CD14-positive monocyte (primary cell): ENCODE measurements around the gene CNST. TPM values are rescaled to one million over a fixed set of nuclear protein-coding genes. Genes with fewer than 3 reads are reported as not detected.
"Not testable (repeated sequence)": the region's sequence is repeated elsewhere in the genome, so short reads cannot be mapped to it uniquely, and the experiment has no call there.

ENCODE experiments used
- DNase-seq, 3 donors: peaks; one replicate each; pipeline ENCODE4 v3.0.0-alpha.2; 2011 to 2022
- H2AFZ ChIP-seq: 2 replicates; pipeline ENCODE4 v1.6.0; 2012; ENCODE audit warnings: mild to moderate bottlenecking, low read depth, low read length, inconsistent platforms; ENCODE audit not compliant: insufficient read depth, poor library complexity, severe bottlenecking
- H3K27ac ChIP-seq, 2 donors: 1 replicate in 1 of 2; 2 replicates in 1 of 2; pipeline ENCODE4 v1.5.1; 2012 to 2013; ENCODE audit warnings: low read length in 2 of 2, control low read depth in 1 of 2, inconsistent platforms in 1 of 2, low read depth in 1 of 2, mild to moderate bottlenecking in 1 of 2
- H3K27me3 ChIP-seq, 2 donors: one replicate each; pipeline versions ENCODE4 v1.6.0 to v1.6.1; 2011 to 2013; ENCODE audit warnings: low read length in 2 of 2; ENCODE audit not compliant: control insufficient read depth in 2 of 2, insufficient read depth in 2 of 2
- H3K36me3 ChIP-seq, 2 donors: replicated peaks in 1 of 2; 1 replicate in 1 of 2; 2 replicates in 1 of 2; pipeline versions ENCODE4 v1.5.1 to v1.6.1; 2012 to 2013; ENCODE audit warnings: low read length in 2 of 2, control low read depth in 1 of 2, inconsistent platforms in 1 of 2, mild to moderate bottlenecking in 1 of 2; ENCODE audit not compliant: insufficient read depth in 2 of 2, control insufficient read depth in 1 of 2
- H3K4me1 ChIP-seq, 2 donors: 1 replicate in 1 of 2; 2 replicates in 1 of 2; pipeline versions ENCODE4 v1.5.1 to v1.6.1; 2012 to 2013; ENCODE audit warnings: low read length in 2 of 2, control low read depth in 1 of 2, inconsistent platforms in 1 of 2, mild to moderate bottlenecking in 1 of 2, moderate library complexity in 1 of 2; ENCODE audit not compliant: insufficient read depth in 2 of 2, control insufficient read depth in 1 of 2
- H3K4me2 ChIP-seq: replicated peaks from 2 replicates; pipeline ENCODE3; 2012; ENCODE audit warnings: low read length, moderate library complexity, mild to moderate bottlenecking; ENCODE audit not compliant: poor library complexity, severe bottlenecking; ENCODE audit errors: extremely low read depth
- H3K4me3 ChIP-seq, 3 experiments: fragments of 200-600 bp in 1 of 3; sonication (generic) in 1 of 3; replicated peaks in 1 of 3; 1 replicate in 2 of 3; 2 replicates in 1 of 3; pipeline ENCODE4 v1.5.1; 2011 to 2013; ENCODE audit warnings: low read length in 3 of 3, mild to moderate bottlenecking in 3 of 3, control low read depth in 2 of 3, low read depth in 2 of 3, inconsistent platforms in 1 of 3, moderate library complexity in 1 of 3
- H3K79me2 ChIP-seq: 2 replicates; pipeline ENCODE4 v1.6.0; 2012; ENCODE audit warnings: mild to moderate bottlenecking, control low read depth, inconsistent platforms, low read length, moderate library complexity; ENCODE audit not compliant: insufficient read depth
- H3K9ac ChIP-seq: 2 replicates; pipeline ENCODE4 v1.6.0; 2017; ENCODE audit warnings: low read length, mild to moderate bottlenecking; ENCODE audit not compliant: insufficient read depth, poor library complexity, severe bottlenecking
- H3K9me3 ChIP-seq, 2 donors: replicated peaks in 1 of 2; 1 replicate in 1 of 2; 2 replicates in 1 of 2; pipeline versions ENCODE4 v1.5.1 to v1.6.1; 2012 to 2013; ENCODE audit warnings: low read length in 2 of 2, control low read depth in 1 of 2; ENCODE audit not compliant: control insufficient read depth in 1 of 2, insufficient read depth in 1 of 2
- H4K20me1 ChIP-seq: 2 replicates; pipeline ENCODE4 v1.6.0; 2012; ENCODE audit warnings: mild to moderate bottlenecking, low read length, control low read depth, moderate library complexity; ENCODE audit not compliant: insufficient read depth
- H3K27ac Mint-ChIP-seq, 7 donors: one replicate each; pipeline ENCODE4 v1.8.0; 2020; ENCODE audit warnings: mild to moderate bottlenecking in 7 of 7, mixed read lengths in 7 of 7, moderate library complexity in 6 of 7, inconsistent platforms in 2 of 7
- H3K27me3 Mint-ChIP-seq, 3 donors: one replicate each; pipeline ENCODE4 v1.8.0; 2021 to 2022; ENCODE audit warnings: low read depth in 3 of 3, mild to moderate bottlenecking in 3 of 3, mixed read lengths in 3 of 3, moderate library complexity in 3 of 3, inconsistent platforms in 1 of 3
- H3K36me3 Mint-ChIP-seq, 2 donors: one replicate each; pipeline ENCODE4 v1.8.0; 2020; ENCODE audit warnings: mixed read lengths in 2 of 2, inconsistent platforms in 1 of 2, mild to moderate bottlenecking in 1 of 2
- H3K4me1 Mint-ChIP-seq: one replicate; pipeline ENCODE4 v1.8.0; 2020; ENCODE audit warnings: mild to moderate bottlenecking, mixed read lengths
- H3K4me3 Mint-ChIP-seq, 2 donors: one replicate each; pipeline ENCODE4 v1.8.0; 2020; ENCODE audit warnings: mild to moderate bottlenecking in 2 of 2, mixed read lengths in 2 of 2, moderate library complexity in 1 of 2
- H3K9me3 Mint-ChIP-seq, 7 donors: one replicate each; pipeline ENCODE4 v1.8.0; 2020 to 2022; ENCODE audit warnings: mixed read lengths in 7 of 7, mild to moderate bottlenecking in 6 of 7, moderate library complexity in 6 of 7, inconsistent platforms in 2 of 7
- WGBS: methylation state at CpG from one replicate; pipeline ENCODE4 v1.1.5; 2013; ENCODE audit warnings: missing lambda C conversion rate; ENCODE audit not compliant: insufficient coverage; 5-methylcytosine and 5-hydroxymethylcytosine counted together
- intact Hi-C, 2 donors: fragments of 100-400 bp; cut with micrococcal nuclease; formaldehyde crosslinking; loops; one replicate each; pipeline versions ENCODE4 v1.15.0 to v1.15.1; 2023
- polyA plus RNA-seq, 3 donors: library from polyadenylated mRNA; depleted of rRNA in 1 of 3; unstranded in 2 of 3; stranded (reverse) in 1 of 3; fragments of 300-500 nt in 2 of 3; fragments of >200 nt in 1 of 3; fragmentation: Illumina TruSeq in 2 of 3; gene quantifications; 1 replicate in 2 of 3; 2 replicates in 1 of 3; pipeline ENCODE4 v1.2.3, GENCODE V29; 2012 to 2021
- TF ChIP-seq, protein P1 (sequence below): fragments of 200-600 bp; IDR thresholded peaks from one replicate; pipeline ENCODE4 v1.8.0; 2022; ENCODE audit warnings: antibody characterized with exemption, mild to moderate bottlenecking

The CNST gene
- polyA plus RNA-seq, 3 donors, result 11.0 to 14.1 (median 13.7) TPM

DNA sequence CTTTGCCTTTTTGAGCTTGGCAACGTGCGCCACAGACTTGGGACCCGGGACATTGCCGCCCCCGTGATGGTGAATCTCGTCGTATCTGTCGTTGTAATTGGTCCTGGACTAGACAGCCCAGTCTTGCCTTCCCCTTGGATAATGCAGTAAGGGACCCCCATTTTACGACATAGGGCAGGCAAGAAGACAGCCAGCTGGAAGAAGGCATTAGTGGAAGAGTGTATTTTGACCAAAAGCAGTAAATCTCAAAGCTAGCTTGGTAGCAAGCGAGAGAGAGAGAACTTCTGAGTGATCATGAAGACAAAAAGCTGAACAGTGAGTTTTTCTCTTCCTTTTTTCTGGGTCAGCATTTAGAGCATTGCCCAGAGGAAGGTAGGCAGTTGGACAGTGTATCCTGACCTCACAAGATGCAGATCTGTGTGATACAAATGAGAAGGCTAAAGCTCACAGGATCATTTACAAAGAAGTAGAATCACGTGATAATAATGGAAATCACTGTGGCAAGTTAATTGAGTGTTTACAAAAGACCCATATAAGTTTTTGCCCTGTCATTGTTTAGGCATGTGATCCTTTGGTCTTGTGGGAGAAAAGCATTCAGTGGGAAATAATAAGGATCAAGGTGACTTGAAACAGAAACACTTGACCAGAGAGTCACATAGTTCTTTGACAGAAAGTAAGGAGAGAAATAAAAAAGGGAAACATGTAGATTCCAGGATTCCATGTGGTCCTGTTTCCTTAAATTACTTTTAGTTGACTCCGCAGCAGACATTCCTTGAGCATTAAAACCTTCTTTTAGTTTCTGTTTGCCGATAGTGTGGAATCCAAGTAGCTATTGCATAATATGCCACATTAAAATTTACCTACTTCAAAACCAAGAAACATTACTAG is 66.3 kb downstream of the CNST start:
- Histone ChIP-seq H3K4me1 (no peaks in the 10 kb centered on the region), H4K20me1 (no peaks in the 10 kb centered on the region), H3K79me2 (peaks cover 3% of the 10 kb centered on the region), H2AFZ (no peak overlapping the region), H3K27me3 (no peaks in the 10 kb centered on the region), H3K36me3 (peaks cover 45 to 70% of the 10 kb centered on the region in 2 donors), H3K9ac (no peak overlapping the region), H3K4me3 (no peak overlapping the region), H3K9me3 (peaks cover 0 to 15% of the 10 kb centered on the region in 2 donors), H3K4me2 (no peak overlapping the region), H3K27ac (no peak overlapping the region)
- H3K4me1 Mint-ChIP-seq, result no peaks in the 10 kb centered on the region
- peaks cover 0 to 2% (median under 1%) of the 10 kb centered on the region in 3 donors for H3K27me3 Mint-ChIP-seq
- DNase-seq, result no peak
- intact Hi-C loops, result no loop called here
- WGBS, result 99% methylated on average over 10 of the region's 13 CpGs
- TF ChIP-seq, protein P1, sequence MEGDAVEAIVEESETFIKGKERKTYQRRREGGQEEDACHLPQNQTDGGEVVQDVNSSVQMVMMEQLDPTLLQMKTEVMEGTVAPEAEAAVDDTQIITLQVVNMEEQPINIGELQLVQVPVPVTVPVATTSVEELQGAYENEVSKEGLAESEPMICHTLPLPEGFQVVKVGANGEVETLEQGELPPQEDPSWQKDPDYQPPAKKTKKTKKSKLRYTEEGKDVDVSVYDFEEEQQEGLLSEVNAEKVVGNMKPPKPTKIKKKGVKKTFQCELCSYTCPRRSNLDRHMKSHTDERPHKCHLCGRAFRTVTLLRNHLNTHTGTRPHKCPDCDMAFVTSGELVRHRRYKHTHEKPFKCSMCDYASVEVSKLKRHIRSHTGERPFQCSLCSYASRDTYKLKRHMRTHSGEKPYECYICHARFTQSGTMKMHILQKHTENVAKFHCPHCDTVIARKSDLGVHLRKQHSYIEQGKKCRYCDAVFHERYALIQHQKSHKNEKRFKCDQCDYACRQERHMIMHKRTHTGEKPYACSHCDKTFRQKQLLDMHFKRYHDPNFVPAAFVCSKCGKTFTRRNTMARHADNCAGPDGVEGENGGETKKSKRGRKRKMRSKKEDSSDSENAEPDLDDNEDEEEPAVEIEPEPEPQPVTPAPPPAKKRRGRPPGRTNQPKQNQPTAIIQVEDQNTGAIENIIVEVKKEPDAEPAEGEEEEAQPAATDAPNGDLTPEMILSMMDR, result no peak
- peak overlapping the region in 2 of 7 donors; percentile 39 to 42 for H3K27ac Mint-ChIP-seq
- H3K36me3 Mint-ChIP-seq, result peaks cover 38 to 51% of the 10 kb centered on the region in 2 donors
- peaks cover 4 to 11% (median 7%) of the 10 kb centered on the region in 7 donors for H3K9me3 Mint-ChIP-seq
- H3K4me3 Mint-ChIP-seq, result no peak overlapping the region

DNA sequence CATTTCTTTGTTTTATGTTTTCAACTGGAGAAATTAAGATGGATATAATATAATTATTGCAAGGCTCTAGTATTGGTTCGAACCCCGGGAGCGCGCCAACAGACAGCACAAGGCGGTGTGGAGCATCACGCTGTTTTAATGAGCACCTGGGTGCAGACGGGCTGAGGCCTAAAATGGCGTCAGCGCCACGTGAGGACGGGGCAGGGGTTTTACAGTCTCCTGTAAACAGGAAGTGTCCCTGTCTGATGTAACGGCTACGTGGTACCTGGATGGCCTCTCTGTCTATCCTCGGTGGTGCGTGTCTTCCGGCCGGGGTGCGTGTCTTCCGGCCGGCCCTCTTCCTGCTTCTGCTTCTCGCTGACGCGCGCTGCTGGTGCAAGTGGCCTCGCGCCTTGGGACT is 68.4 kb downstream of the CNST start:
- H3K4me1 Mint-ChIP-seq, H3K27me3 ChIP-seq, H3K4me3 ChIP-seq, intact Hi-C loops, H3K79me2 ChIP-seq, H4K20me1 ChIP-seq, H3K9ac ChIP-seq, H3K27ac Mint-ChIP-seq, H3K27me3 Mint-ChIP-seq, H3K4me1 ChIP-seq, H3K4me2 ChIP-seq, H3K4me3 Mint-ChIP-seq, H3K27ac ChIP-seq, H2AFZ ChIP-seq, DNase-seq: not testable (repeated sequence)
- Mint-ChIP-seq H3K36me3 (peaks cover 30 to 42% of the 10 kb centered on the region in 2 donors), H3K9me3 (peaks cover 4 to 11% (median 7%) of the 10 kb centered on the region in 7 donors)
- Histone ChIP-seq H3K36me3 (peaks cover 53 to 79% of the 10 kb centered on the region in 2 donors), H3K9me3 (peaks cover 0 to 15% of the 10 kb centered on the region in 2 donors)
- 100% methylated on average over 5 of the region's 26 CpGs for WGBS
